Ovary (tissue), 3 donors: ENCODE measurements around the gene AVPI1.

ENCODE experiments used
- CTCF ChIP-seq, 3 donors: fragments of 450-650 bp in 2 of 3; fragments of 200-600 bp in 1 of 3; IDR thresholded peaks; one replicate each; pipeline versions ENCODE4 v1.5.1 to v1.8.0; 2016 to 2022; ENCODE audit warnings: antibody characterized with exemption in 3 of 3, mild to moderate bottlenecking in 1 of 3
- POLR2A ChIP-seq: fragments of 450-650 bp; IDR thresholded peaks from one replicate; pipeline ENCODE4 v1.6.1; 2017; ENCODE audit warnings: antibody characterized with exemption, mild to moderate bottlenecking, moderate library complexity
- donor health status: DM: no; HTN: no; CAD: no.

- TF ChIP-seq POLR2A, result no peak
- no peak for TF ChIP-seq CTCF (IDR thresholded peaks at IDR 0.05)
These were observed 22.7 kb downstream of the AVPI1 start for GRCh38 chr10:97664282-97664850.
